Measurements from ENCODE around the gene AGK. TPM values are rescaled to one million over a fixed set of nuclear protein-coding genes. Genes with fewer than 3 reads are reported as not detected.

AGK gene
- total and polyA plus RNA-seq, 2 experiments from 2014 or later = 21.9 to 37.9 TPM

GRCh38 chr7:141612861-141613260, 61.7 kb downstream of the AGK start:
- Histone ChIP-seq H3K36me3 (ENCODE audit: insufficient read depth) (peaks cover 11% of the 10 kb centered on the region), H3K79me2 (replicated peaks; ENCODE audit: insufficient read depth) (no peaks in the 10 kb centered on the region), H3K4me3 (no peak overlapping the region), H4K20me1 (replicated peaks; ENCODE audit: insufficient read depth) (no peaks in the 10 kb centered on the region), H2AFZ (no peak overlapping the region), H3K9me2 (ENCODE audit: insufficient read depth) (0 out of 2 replicates have a peak, but pooled peaks cover 9% of the 10 kb centered on the region), H3K27me3 (ENCODE audit: insufficient read depth) (no peaks in the 10 kb centered on the region), H3K4me2 (no peak overlapping the region), H3K4me1 (ENCODE audit: insufficient read depth) (no peaks in the 10 kb centered on the region; the same call in 1 of the 2 replicates), H3K27ac (ENCODE audit: low read depth) (no peak overlapping the region), H3F3A (replicated peaks; ENCODE audit: low read depth) (no peaks in the 10 kb centered on the region)
- no peak for DNase-seq (ENCODE audit: low spot score)
- no peak overlapping the region for H3K27ac Mint-ChIP-seq
- H3K27me3 Mint-ChIP-seq (ENCODE audit: insufficient read depth, low read depth, poor library complexity) = no peaks in the 10 kb centered on the region
- H3K4me1 Mint-ChIP-seq = peaks cover 8% of the 10 kb centered on the region
- ATAC-seq = no peak
- no peak overlapping the region for H3K4me3 Mint-ChIP-seq
- H3K36me3 Mint-ChIP-seq (ENCODE audit: low read depth) = peaks cover 44% of the 10 kb centered on the region
- H3K9me3 Mint-ChIP-seq = no peaks in the 10 kb centered on the region
- TF ChIP-seq POLR2AphosphoS5 (IDR thresholded peaks at IDR 0.05; ENCODE audit: low read depth) = no peak
- no peak for TF ChIP-seq ZNF331 (CRISPR knock-in tag; IDR thresholded peaks at IDR 0.05; ENCODE audit: low read depth)
- TF ChIP-seq CREB1 (CRISPR knock-in tag; IDR thresholded peaks at IDR 0.05; ENCODE audit: low read depth) = no peak
- TF ChIP-seq, protein P1, sequence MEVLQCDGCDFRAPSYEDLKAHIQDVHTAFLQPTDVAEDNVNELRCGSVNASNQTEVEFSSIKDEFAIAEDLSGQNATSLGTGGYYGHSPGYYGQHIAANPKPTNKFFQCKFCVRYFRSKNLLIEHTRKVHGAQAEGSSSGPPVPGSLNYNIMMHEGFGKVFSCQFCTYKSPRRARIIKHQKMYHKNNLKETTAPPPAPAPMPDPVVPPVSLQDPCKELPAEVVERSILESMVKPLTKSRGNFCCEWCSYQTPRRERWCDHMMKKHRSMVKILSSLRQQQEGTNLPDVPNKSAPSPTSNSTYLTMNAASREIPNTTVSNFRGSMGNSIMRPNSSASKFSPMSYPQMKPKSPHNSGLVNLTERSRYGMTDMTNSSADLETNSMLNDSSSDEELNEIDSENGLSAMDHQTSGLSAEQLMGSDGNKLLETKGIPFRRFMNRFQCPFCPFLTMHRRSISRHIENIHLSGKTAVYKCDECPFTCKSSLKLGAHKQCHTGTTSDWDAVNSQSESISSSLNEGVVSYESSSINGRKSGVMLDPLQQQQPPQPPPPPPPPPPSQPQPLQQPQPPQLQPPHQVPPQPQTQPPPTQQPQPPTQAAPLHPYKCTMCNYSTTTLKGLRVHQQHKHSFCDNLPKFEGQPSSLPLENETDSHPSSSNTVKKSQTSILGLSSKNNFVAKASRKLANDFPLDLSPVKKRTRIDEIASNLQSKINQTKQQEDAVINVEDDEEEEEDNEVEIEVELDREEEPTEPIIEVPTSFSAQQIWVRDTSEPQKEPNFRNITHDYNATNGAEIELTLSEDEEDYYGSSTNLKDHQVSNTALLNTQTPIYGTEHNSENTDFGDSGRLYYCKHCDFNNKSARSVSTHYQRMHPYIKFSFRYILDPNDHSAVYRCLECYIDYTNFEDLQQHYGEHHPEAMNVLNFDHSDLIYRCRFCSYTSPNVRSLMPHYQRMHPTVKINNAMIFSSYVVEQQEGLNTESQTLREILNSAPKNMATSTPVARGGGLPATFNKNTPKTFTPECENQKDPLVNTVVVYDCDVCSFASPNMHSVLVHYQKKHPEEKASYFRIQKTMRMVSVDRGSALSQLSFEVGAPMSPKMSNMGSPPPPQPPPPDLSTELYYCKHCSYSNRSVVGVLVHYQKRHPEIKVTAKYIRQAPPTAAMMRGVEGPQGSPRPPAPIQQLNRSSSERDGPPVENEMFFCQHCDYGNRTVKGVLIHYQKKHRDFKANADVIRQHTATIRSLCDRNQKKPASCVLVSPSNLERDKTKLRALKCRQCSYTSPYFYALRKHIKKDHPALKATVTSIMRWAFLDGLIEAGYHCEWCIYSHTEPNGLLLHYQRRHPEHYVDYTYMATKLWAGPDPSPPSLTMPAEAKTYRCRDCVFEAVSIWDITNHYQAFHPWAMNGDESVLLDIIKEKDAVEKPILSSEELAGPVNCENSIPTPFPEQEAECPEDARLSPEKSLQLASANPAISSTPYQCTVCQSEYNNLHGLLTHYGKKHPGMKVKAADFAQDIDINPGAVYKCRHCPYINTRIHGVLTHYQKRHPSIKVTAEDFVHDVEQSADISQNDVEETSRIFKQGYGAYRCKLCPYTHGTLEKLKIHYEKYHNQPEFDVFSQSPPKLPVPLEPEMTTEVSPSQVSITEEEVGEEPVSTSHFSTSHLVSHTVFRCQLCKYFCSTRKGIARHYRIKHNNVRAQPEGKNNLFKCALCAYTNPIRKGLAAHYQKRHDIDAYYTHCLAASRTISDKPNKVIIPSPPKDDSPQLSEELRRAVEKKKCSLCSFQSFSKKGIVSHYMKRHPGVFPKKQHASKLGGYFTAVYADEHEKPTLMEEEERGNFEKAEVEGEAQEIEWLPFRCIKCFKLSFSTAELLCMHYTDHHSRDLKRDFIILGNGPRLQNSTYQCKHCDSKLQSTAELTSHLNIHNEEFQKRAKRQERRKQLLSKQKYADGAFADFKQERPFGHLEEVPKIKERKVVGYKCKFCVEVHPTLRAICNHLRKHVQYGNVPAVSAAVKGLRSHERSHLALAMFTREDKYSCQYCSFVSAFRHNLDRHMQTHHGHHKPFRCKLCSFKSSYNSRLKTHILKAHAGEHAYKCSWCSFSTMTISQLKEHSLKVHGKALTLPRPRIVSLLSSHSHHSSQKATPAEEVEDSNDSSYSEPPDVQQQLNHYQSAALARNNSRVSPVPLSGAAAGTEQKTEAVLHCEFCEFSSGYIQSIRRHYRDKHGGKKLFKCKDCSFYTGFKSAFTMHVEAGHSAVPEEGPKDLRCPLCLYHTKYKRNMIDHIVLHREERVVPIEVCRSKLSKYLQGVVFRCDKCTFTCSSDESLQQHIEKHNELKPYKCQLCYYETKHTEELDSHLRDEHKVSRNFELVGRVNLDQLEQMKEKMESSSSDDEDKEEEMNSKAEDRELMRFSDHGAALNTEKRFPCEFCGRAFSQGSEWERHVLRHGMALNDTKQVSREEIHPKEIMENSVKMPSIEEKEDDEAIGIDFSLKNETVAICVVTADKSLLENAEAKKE (CRISPR knock-in tag; IDR thresholded peaks at IDR 0.05) = no peak
- no peak for TF ChIP-seq ETS1 (IDR thresholded peaks at IDR 0.05)
- TF ChIP-seq STAT1 (IDR thresholded peaks at IDR 0.05; ENCODE audit: unreplicated experiment) = no peak
- TF ChIP-seq EZH2 (IDR thresholded peaks at IDR 0.05; ENCODE audit: low read depth, unreplicated experiment) = no peak
- no peak for TF ChIP-seq ZNF114 (CRISPR knock-in tag; IDR thresholded peaks at IDR 0.05)
- TF ChIP-seq NANOG (IDR thresholded peaks at IDR 0.05; ENCODE audit: borderline replicate concordance) = no peak
- no peak for TF ChIP-seq EZH2phosphoT487 (IDR thresholded peaks at IDR 0.05; ENCODE audit: unreplicated experiment)
